ENCODE data around the gene TEFM. TPM values are rescaled to one million over a fixed set of nuclear protein-coding genes. Genes with fewer than 3 reads are reported as not detected.

TEFM gene
- total RNA-seq, 4 donors from 2014 or later, result 1.8 to 15.0 (median 8.9) TPM

DNA sequence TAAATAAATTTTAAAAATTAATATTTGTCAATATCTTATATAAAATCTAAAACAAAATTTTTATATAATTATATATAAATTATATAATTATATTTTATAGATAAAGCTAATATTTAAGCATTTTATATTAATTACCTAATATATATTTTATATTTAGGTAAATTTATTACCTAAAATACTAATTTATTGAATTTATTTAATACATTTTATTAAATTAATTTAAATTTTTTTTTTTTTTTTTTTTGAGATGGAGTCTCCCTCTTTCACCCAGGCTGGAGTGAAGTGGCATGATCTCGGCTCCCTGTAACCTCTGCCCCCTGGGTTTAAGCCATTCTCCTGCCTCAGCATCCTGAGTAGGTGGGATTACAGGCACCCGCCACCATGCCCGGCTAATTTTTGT lies 51.9 kb downstream of the TEFM start:
- Histone ChIP-seq H3K9me3 (no peaks in the 10 kb centered on the region), H3K4me3 (no peak overlapping the region), H3K27ac (no peak overlapping the region), H3K27me3 (no peaks in the 10 kb centered on the region), H3K4me1 (no peaks in the 10 kb centered on the region), H3K36me3 (no peaks in the 10 kb centered on the region)
- DNase-seq, result no peak
- in situ Hi-C loops (cut with MboI; ENCODE audit: low pct_ligation_motif_present in 1 of 4, low pct_unique_long_range_greater_than_20kb in 1 of 4, low sequenced_read_pairs in 3 of 4) (no loop called here), intact Hi-C loops (cut with DNase I; ENCODE audit: low total_unique reads) (no loop called here)
- 94 to 97% methylated on average over 2 to 3 of the region's 3 CpGs for WGBS, 2 donors (ENCODE audit: low coverage in 1 of 2)
- TF ChIP-seq POLR2A (IDR thresholded peaks at IDR 0.05) (no peak), POLR2AphosphoS5 (IDR thresholded peaks at IDR 0.05) (no peak), EP300 (IDR thresholded peaks at IDR 0.05; ENCODE audit: low read depth) (no peak)
- TF ChIP-seq, protein P1, sequence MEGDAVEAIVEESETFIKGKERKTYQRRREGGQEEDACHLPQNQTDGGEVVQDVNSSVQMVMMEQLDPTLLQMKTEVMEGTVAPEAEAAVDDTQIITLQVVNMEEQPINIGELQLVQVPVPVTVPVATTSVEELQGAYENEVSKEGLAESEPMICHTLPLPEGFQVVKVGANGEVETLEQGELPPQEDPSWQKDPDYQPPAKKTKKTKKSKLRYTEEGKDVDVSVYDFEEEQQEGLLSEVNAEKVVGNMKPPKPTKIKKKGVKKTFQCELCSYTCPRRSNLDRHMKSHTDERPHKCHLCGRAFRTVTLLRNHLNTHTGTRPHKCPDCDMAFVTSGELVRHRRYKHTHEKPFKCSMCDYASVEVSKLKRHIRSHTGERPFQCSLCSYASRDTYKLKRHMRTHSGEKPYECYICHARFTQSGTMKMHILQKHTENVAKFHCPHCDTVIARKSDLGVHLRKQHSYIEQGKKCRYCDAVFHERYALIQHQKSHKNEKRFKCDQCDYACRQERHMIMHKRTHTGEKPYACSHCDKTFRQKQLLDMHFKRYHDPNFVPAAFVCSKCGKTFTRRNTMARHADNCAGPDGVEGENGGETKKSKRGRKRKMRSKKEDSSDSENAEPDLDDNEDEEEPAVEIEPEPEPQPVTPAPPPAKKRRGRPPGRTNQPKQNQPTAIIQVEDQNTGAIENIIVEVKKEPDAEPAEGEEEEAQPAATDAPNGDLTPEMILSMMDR (IDR thresholded peaks at IDR 0.05), result no peak

Small RNA genes lying within 50 kb of the gene (small RNA-seq; reads per million reads assigned to genes)
- 0 reads per million in 4 donors for gene RNU6-298P

Other genes with a start within 250 kb of the TEFM start
- gene CRLF3, start 81.5 kb downstream of the TEFM start, total RNA-seq, result 10 to 100 TPM; 15.8 to 23.1 (median 19.4) TPM
- 1 to 10 TPM in 3 of 4 donors, under 1 TPM in 1; 0.75 to 2.7 (median 1.2) TPM for gene ATAD5, start 74.3 kb downstream of the TEFM start, total RNA-seq
- gene ADAP2, start 15.7 kb upstream of the TEFM start, total RNA-seq, result 10 to 100 TPM in 2 of 4 donors, 1 to 10 TPM in 1, not detected in 1; 8.6 to 12.3 (median 11.9) TPM
- gene RNF135, start 64.8 kb upstream of the TEFM start, total RNA-seq, result 10 to 100 TPM in 3 of 4 donors, 1 to 10 TPM in 1; 9.0 to 34.1 (median 25.0) TPM
- gene NF1, start 188.7 kb upstream of the TEFM start, total RNA-seq, result 100 to 1,000 TPM in 1 of 4 donors, 10 to 100 TPM in 3; 34.8 to 106 (median 59.2) TPM